GM12878 (cell line): ENCODE data around the gene MED6. TPM values are rescaled to one million over a fixed set of nuclear protein-coding genes. Genes with fewer than 3 reads are reported as not detected.

ENCODE experiments used
- ATAC-seq: fragments of 200-7000 bp; cut with Tn5 transposase; 3 replicates; pipeline ENCODE4 v1.9.1; 2020; ENCODE audit warnings: mild to moderate bottlenecking, moderate library complexity
- BruUV-seq: library from RNA; stranded (reverse); fragments of 400-500 nt; replicated peaks from 2 replicates; lab custom pipeline; 2021; lab: Mats Ljungman, UMichigan
- CTCF ChIA-PET: fragments of 300-600 bp; sonication (Branson Sonifier 250); formaldehyde crosslinking; extraction: SDS; loops from one replicate; lab custom pipeline; 2021; ENCODE audit warnings: inconsistent platforms; lab: Yijun Ruan, JAX
- POLR2A ChIA-PET: fragments of 350-600 bp; formaldehyde crosslinking; extraction: SDS; loops from one replicate; lab custom pipeline; 2021; ENCODE audit warnings: inconsistent platforms; lab: Charles Lee
- RAD21 ChIA-PET: fragments of 300-600 bp; sonication (Branson Sonifier 250); formaldehyde crosslinking; loops from one replicate; lab custom pipeline; 2023; ENCODE audit warnings: antibody characterized with exemption; ENCODE audit not compliant: unreplicated experiment; lab: Charles Lee
- SMC1A ChIA-PET: fragments of 300-600 bp; sonication (Branson Sonifier 250); formaldehyde crosslinking; loops from one replicate; lab custom pipeline; 2023; ENCODE audit not compliant: unreplicated experiment, uncharacterized antibody; lab: Charles Lee
- DNase-seq: peaks from one replicate; pipeline ENCODE4 v3.0.0-alpha.2; 2011; ENCODE audit warnings: low read depth, low spot score
- FAIRE-seq: peaks from 3 replicates; lab custom pipeline; 2011; peaks lifted over from hg19 to GRCh38; lab: Jason Lieb, UNC
- H2AFZ ChIP-seq: 2 replicates; pipeline ENCODE4 v1.6.0; 2011; ENCODE audit warnings: low read depth, low read length, control low read depth; ENCODE audit not compliant: control insufficient read depth
- H3K27ac ChIP-seq: 2 replicates; pipeline ENCODE4 v1.5.1; 2011; ENCODE audit warnings: control low read depth; ENCODE audit not compliant: control insufficient read depth, insufficient read depth
- H3K27me3 ChIP-seq, 2 experiments: replicated peaks in 1 of 2; 2 replicates each; pipeline versions ENCODE4 v1.6.0 to v1.6.1; 2011; ENCODE audit warnings: low read length in 1 of 2; ENCODE audit not compliant: control insufficient read depth in 2 of 2, insufficient read depth in 2 of 2
- H3K36me3 ChIP-seq, 2 experiments: 2 replicates each; pipeline ENCODE4 v1.5.1; 2011; ENCODE audit warnings: low read length in 1 of 2; ENCODE audit not compliant: control insufficient read depth in 2 of 2, insufficient read depth in 2 of 2
- H3K4me1 ChIP-seq: 2 replicates; pipeline ENCODE4 v1.6.1; 2011; ENCODE audit warnings: mild to moderate bottlenecking, low read length, moderate library complexity, mixed read lengths; ENCODE audit not compliant: control insufficient read depth, insufficient read depth
- H3K4me2 ChIP-seq: 2 replicates; pipeline ENCODE4 v1.6.0; 2011; ENCODE audit warnings: control low read depth; ENCODE audit not compliant: control insufficient read depth, insufficient read depth
- H3K4me3 ChIP-seq: fragments of 200-600 bp; sonication (generic); 2 replicates; pipeline ENCODE4 v1.5.1; 2016
- H3K79me2 ChIP-seq: 2 replicates; pipeline ENCODE4 v1.6.0; 2011; ENCODE audit warnings: low read length; ENCODE audit not compliant: control insufficient read depth, insufficient read depth
- H3K9ac ChIP-seq: 2 replicates; pipeline ENCODE4 v1.8.0; 2011; ENCODE audit warnings: low read length, control low read depth, mixed read lengths; ENCODE audit not compliant: control insufficient read depth, insufficient read depth
- H3K9me3 ChIP-seq: replicated peaks from 3 replicates; pipeline ENCODE4 v1.5.1; 2011; ENCODE audit warnings: mild to moderate bottlenecking, low read length; ENCODE audit not compliant: control insufficient read depth, insufficient read depth
- H4K20me1 ChIP-seq: 2 replicates; pipeline ENCODE4 v1.6.0; 2011; ENCODE audit not compliant: control insufficient read depth, insufficient read depth
- CBX3 ChIP-seq: fragments of 200-600 bp; sonication (generic); IDR thresholded peaks from 2 replicates; pipeline ENCODE4 v1.6.1; 2016; ENCODE audit warnings: low read depth, borderline replicate concordance
- CTCF ChIP-seq, 3 experiments: IDR thresholded peaks in 2 of 3; conservative IDR thresholded peaks in 1 of 3; 2 replicates each; pipeline ENCODE4 v1.5.1; 2011; ENCODE audit warnings: low read depth in 3 of 3, low read length in 3 of 3, mild to moderate bottlenecking in 3 of 3, control low read depth in 2 of 3, moderate library complexity in 2 of 3, inconsistent platforms in 1 of 3, mixed read lengths in 1 of 3; ENCODE audit not compliant: control insufficient read depth in 2 of 3, insufficient read depth in 1 of 3; ENCODE audit errors: extremely low read depth in 1 of 3
- FOS ChIP-seq: IDR thresholded peaks from 3 replicates; pipeline ENCODE4 v1.6.1; 2011; ENCODE audit warnings: borderline replicate concordance; ENCODE audit not compliant: insufficient read length; ENCODE audit errors: extremely low read depth
- NFYB ChIP-seq: IDR thresholded peaks from 2 replicates; pipeline ENCODE4 v1.6.1; 2011; ENCODE audit warnings: low read depth, mild to moderate bottlenecking, low read length, improper control_type of control experiment, moderate library complexity; ENCODE audit not compliant: insufficient read depth
- RAD21 ChIP-seq: IDR thresholded peaks from 2 replicates; pipeline ENCODE4 v1.6.1; 2011; ENCODE audit warnings: mild to moderate bottlenecking, low read depth, low read length, moderate library complexity; ENCODE audit not compliant: insufficient read depth
- SMC3 ChIP-seq: IDR thresholded peaks from 2 replicates; pipeline ENCODE4 v1.6.1; 2011; ENCODE audit warnings: low read length, improper control_type of control experiment, borderline replicate concordance
- YY1 ChIP-seq: IDR thresholded peaks from 2 replicates; pipeline ENCODE4 v1.6.1; 2011; ENCODE audit warnings: low read depth, mild to moderate bottlenecking, low read length
- WGBS: methylation state at CpG from one replicate; pipeline ENCODE4 v1.1.6; 2016; ENCODE audit warnings: low lambda C conversion rate; ENCODE audit not compliant: insufficient replicate concordance, insufficient coverage; ENCODE audit errors: missing lambda C conversion rate; 5-methylcytosine and 5-hydroxymethylcytosine counted together
- in situ Hi-C: fragments of 300-500 bp; cut with MboI; formaldehyde crosslinking; loops from 9 replicates; pipeline ENCODE4 v1.14.3; 2018; ENCODE audit warnings: mixed read lengths
- intact Hi-C: fragments of 100-400 bp; cut with micrococcal nuclease; formaldehyde crosslinking; loops from one replicate; pipeline ENCODE4 v1.14.2; 2022; ENCODE audit not compliant: unreplicated experiment
- polyA plus RNA-seq, 11 experiments: library from polyadenylated mRNA; depleted of rRNA in 4 of 11; unstranded in 6 of 11; stranded (reverse) in 5 of 11; fragments of >200 nt; fragmentation: Nextera tagmentation in 4 of 11; fragmentation: Illumina TruSeq in 1 of 11; extraction: Ambion mirVana in 4 of 11; extraction: Trizol in 1 of 11; gene quantifications; 1 replicate in 1 of 11; 2 replicates in 10 of 11; pipeline versions ENCODE4 v1.2.1 to v1.2.3, GENCODE V29; 2011 to 2016; ENCODE audit warnings: inconsistent platforms in 2 of 11, missing spikeins in 2 of 11, low read depth in 1 of 11
- total RNA-seq, 4 experiments: library from RNA; depleted of rRNA in 3 of 4; stranded (reverse); fragments of >200 nt in 3 of 4; fragmentation: Illumina TruSeq in 1 of 4; extraction: Trizol in 1 of 4; gene quantifications; 2 replicates each; pipeline versions ENCODE4 v1.2.1 to v1.2.3, GENCODE V29; 2013 to 2021

The MED6 gene
- total and polyA plus RNA-seq, 10 of the 15 experiments (the other 5 are each of a cell fraction or from before 2014, with no cell fraction given) = 29.2 to 74.9 (median 46.2) TPM

DNA sequence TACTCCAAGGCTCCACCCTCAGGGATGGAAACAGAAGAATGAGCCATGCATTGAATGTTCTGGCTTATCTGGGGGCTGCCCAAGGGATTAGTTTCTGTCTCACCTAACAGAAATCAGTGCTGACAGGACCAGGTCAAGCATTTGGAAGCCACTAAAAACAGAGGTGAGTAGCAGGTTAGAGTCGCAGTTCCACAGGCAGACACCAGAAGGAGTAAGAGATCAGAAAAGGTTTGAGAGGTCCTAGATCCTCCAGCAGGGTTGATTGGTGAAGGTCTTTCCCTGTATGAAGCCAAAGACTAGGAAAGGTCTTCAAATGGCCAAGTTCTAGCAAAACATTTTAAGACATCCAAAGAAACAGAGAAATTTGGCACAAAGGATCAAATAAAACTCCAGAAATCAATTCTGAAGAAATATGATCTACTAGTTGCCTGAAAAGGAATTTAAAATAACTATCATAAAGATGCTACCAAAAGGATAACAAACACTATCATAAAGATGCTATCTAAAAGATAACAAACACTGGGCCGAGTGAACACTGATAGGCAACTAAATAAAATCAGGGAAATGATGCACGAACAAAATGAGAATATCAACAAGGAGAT, 21.8 kb upstream of the MED6 start:
- Histone ChIP-seq H3K9me3 (peaks cover 8% of the 10 kb centered on the region; the same call in 2 of the 3 replicates), H3K36me3 (peaks cover 0 to 2% of the 10 kb centered on the region in 2 experiments; a peak in 1 of 4 replicates), H3K27ac (no peak overlapping the region), H3K9ac (no peak overlapping the region), H3K4me2 (no peak overlapping the region), H2AFZ (no peak overlapping the region), H3K27me3 (no peaks in the 10 kb centered on the region)
- intact Hi-C loops (loop anchor here (1.0 to 10.0 kb wide), 3 partner anchors 92 to 353 kb away; no protein-coding TSS in a partner anchor), in situ Hi-C loops (loop anchor here (5.0 kb wide), 2 partner anchors 90 to 195 kb away; no protein-coding TSS in a partner anchor)
- SMC1A ChIA-PET = interaction anchor here (0.6 to 8.2 kb wide), 26 partner anchors 8 to 256 kb away, joined by 3 to 135 read pairs (median 5); partner anchors contain the start of genes MAP3K9 and TTC9
- no TSS peak for BruUV-seq
- FAIRE-seq = peak; percentile 88
- peak; percentile 93 for ATAC-seq
- CTCF ChIA-PET = interaction anchor here (0.6 to 7.7 kb wide), 20 partner anchors 14 to 350 kb away, joined by 3 to 138 read pairs (median 4); partner anchors contain the start of gene MAP3K9
- POLR2A ChIA-PET = interaction anchor here (0.9 kb wide), 1 partner anchor 20 kb away, joined by 5 read pairs; the partner anchor contains the start of gene TTC9
- DNase-seq = no peak
- TF ChIP-seq NFYB (no peak), CTCF (IDR thresholded peaks at IDR 0.05 in 2 of 3, conservative IDR thresholded peaks at IDR 0.05 in 1 of 3; ENCODE audit: control insufficient read depth in 2 of 3, extremely low read depth in 1 of 3, insufficient read depth in 1 of 3, low read depth in 3 of 3, low read length in 3 of 3) (peak; percentile 87 to 91 (median 90)), YY1 (0 out of 2 replicates have a peak, but pooled peaks have one; percentile 70), FOS (no peak), CBX3 (no peak), RAD21 (peak; percentile 97), SMC3 (peak; percentile 98)
- TF ChIP-seq, all 136 proteins: peak for 4
- WGBS = 45% methylated on average over 3 of the region's 3 CpGs
- Histone ChIP-seq H3K4me3 (no peak overlapping the region), H3K79me2 (no peaks in the 10 kb centered on the region), H3K4me1 (no peaks in the 10 kb centered on the region), H4K20me1 (no peaks in the 10 kb centered on the region)
- RAD21 ChIA-PET = interaction anchor here (0.9 to 4.1 kb wide), 11 partner anchors 19 to 196 kb away, joined by 3 to 58 read pairs (median 6); partner anchors contain the start of genes MAP3K9 and TTC9
